Breast epithelium (tissue), 4 donors: ENCODE results near the gene DCANP1. TPM values are rescaled to one million over a fixed set of nuclear protein-coding genes. Genes with fewer than 3 reads are reported as not detected.

Experiments used
- DNase-seq, 2 donors: peaks; one replicate each; pipeline ENCODE4 v3.0.0-alpha.2; 2019; ENCODE audit warnings: low spot score in 2 of 2
- H3K27ac ChIP-seq, 2 donors: fragments of 200-600 bp; sonication (generic) in 1 of 2; one replicate each; pipeline ENCODE4 v1.5.1; 2016 to 2019; ENCODE audit warnings: mild to moderate bottlenecking in 1 of 2
- H3K27me3 ChIP-seq, 2 donors: fragments of 200-600 bp; sonication (generic) in 1 of 2; one replicate each; pipeline versions ENCODE4 v1.5.1 to v1.6.0; 2017 to 2019; ENCODE audit warnings: control low read depth in 1 of 2, mild to moderate bottlenecking in 1 of 2
- H3K36me3 ChIP-seq: fragments of 200-600 bp; one replicate; pipeline ENCODE4 v1.5.1; 2019
- H3K4me1 ChIP-seq, 2 donors: fragments of 200-600 bp; sonication (generic); one replicate each; pipeline ENCODE4 v1.5.1; 2016 to 2019; ENCODE audit warnings: control low read depth in 1 of 2
- H3K4me3 ChIP-seq, 3 donors: fragments of 200-600 bp; sonication (generic); 1 replicate in 2 of 3; 2 replicates in 1 of 3; pipeline ENCODE4 v1.5.1; 2016 to 2019; ENCODE audit warnings: mild to moderate bottlenecking in 3 of 3, moderate library complexity in 2 of 3
- H3K9me3 ChIP-seq, 2 donors: fragments of 200-600 bp; sonication (generic) in 1 of 2; one replicate each; pipeline ENCODE4 v1.5.1; 2016 to 2019; ENCODE audit warnings: control low read depth in 1 of 2
- CTCF ChIP-seq, 3 donors: fragments of 450-650 bp; IDR thresholded peaks; one replicate each; pipeline ENCODE4 v1.5.1; 2016 to 2017; ENCODE audit warnings: antibody characterized with exemption in 3 of 3, mild to moderate bottlenecking in 3 of 3, moderate library complexity in 3 of 3
- POLR2A ChIP-seq: fragments of 450-650 bp; IDR thresholded peaks from one replicate; pipeline ENCODE4 v1.6.1; 2016; ENCODE audit warnings: antibody characterized with exemption, mild to moderate bottlenecking, moderate library complexity
- POLR2AphosphoS5 ChIP-seq, 3 donors: sonication (generic); formaldehyde crosslinking; IDR thresholded peaks; one replicate each; pipeline ENCODE4 v1.6.1; 2017; ENCODE audit warnings: antibody characterized with exemption in 3 of 3
- intact Hi-C: fragments of 100-400 bp; cut with DNase I; formaldehyde crosslinking; loops from one replicate; pipeline ENCODE4 v1.15.1; 2023; ENCODE audit warnings: low total_unique reads
- total RNA-seq, 3 donors: library from RNA; depleted of rRNA; stranded (reverse); fragments of >200 nt; gene quantifications; one replicate each; pipeline ENCODE4 v1.1.0, GENCODE V29; 2016

The DCANP1 gene
- total RNA-seq, 3 donors from 2014 or later = not detected

- intact Hi-C loops = no loop called here
- Histone ChIP-seq H3K4me1 (no peaks in the 10 kb centered on the region), H3K27ac (no peak overlapping the region), H3K9me3 (no peaks in the 10 kb centered on the region), H3K27me3 (peaks cover 0 to 13% of the 10 kb centered on the region in 2 donors), H3K4me3 (no peak overlapping the region), H3K36me3 (no peaks in the 10 kb centered on the region)
- DNase-seq = no peak
- no peak for TF ChIP-seq CTCF (IDR thresholded peaks at IDR 0.05)
- TF ChIP-seq POLR2A = no peak
- TF ChIP-seq POLR2AphosphoS5 (IDR thresholded peaks at IDR 0.05) = no peak
These were observed 44.6 kb upstream of the DCANP1 start for GRCh38 chr5:135491552-135492318.

GRCh38 chr5:135491038-135491551, 43.9 kb upstream of the DCANP1 start:
- peaks cover 0 to 13% of the 10 kb centered on the region in 2 donors for H3K27me3 ChIP-seq
- no peak for TF ChIP-seq CTCF (IDR thresholded peaks at IDR 0.05)
- no peak for TF ChIP-seq POLR2AphosphoS5 (IDR thresholded peaks at IDR 0.05)
- no peaks in the 10 kb centered on the region for H3K9me3 ChIP-seq
- no peaks in the 10 kb centered on the region for H3K36me3 ChIP-seq
- no peak for DNase-seq
- no peak overlapping the region for H3K27ac ChIP-seq
- H3K4me3 ChIP-seq = no peak overlapping the region
- no peaks in the 10 kb centered on the region for H3K4me1 ChIP-seq
- intact Hi-C loops = no loop called here

- no peaks in the 10 kb centered on the region for H3K4me1 ChIP-seq
- peak overlapping the region in 2 of 3 donors; percentile 7 to 61 for H3K4me3 ChIP-seq
- no peak overlapping the region for H3K27ac ChIP-seq
- DNase-seq = no peak
- peaks cover 0 to 13% of the 10 kb centered on the region in 2 donors for H3K27me3 ChIP-seq
- H3K36me3 ChIP-seq = no peaks in the 10 kb centered on the region
- no peaks in the 10 kb centered on the region for H3K9me3 ChIP-seq
- intact Hi-C loops = no loop called here
- TF ChIP-seq POLR2AphosphoS5 (IDR thresholded peaks at IDR 0.05) = no peak
- no peak for TF ChIP-seq POLR2A
- TF ChIP-seq CTCF (IDR thresholded peaks at IDR 0.05) = no peak
These were observed 43.3 kb upstream of the DCANP1 start for GRCh38 chr5:135490245-135491037.

GRCh38 chr5:135489466-135490244, 42.5 kb upstream of the DCANP1 start:
- Histone ChIP-seq H3K27ac (no peak overlapping the region), H3K27me3 (peaks cover 0 to 13% of the 10 kb centered on the region in 2 donors), H3K4me3 (peak overlapping the region; percentile 37 to 61 (median 42)), H3K36me3 (no peaks in the 10 kb centered on the region), H3K9me3 (no peaks in the 10 kb centered on the region), H3K4me1 (no peaks in the 10 kb centered on the region)
- intact Hi-C loops = no loop called here
- no peak for DNase-seq
- TF ChIP-seq CTCF (IDR thresholded peaks at IDR 0.05) = no peak
- no peak for TF ChIP-seq POLR2AphosphoS5 (IDR thresholded peaks at IDR 0.05)
- TF ChIP-seq POLR2A = no peak
